ENCODE measurements around the gene SLC4A8. TPM values are rescaled to one million over a fixed set of nuclear protein-coding genes. Genes with fewer than 3 reads are reported as not detected.
"Not testable (repeated sequence)": the region's sequence is repeated elsewhere in the genome, so short reads cannot be mapped to it uniquely, and the experiment has no call there.

SLC4A8 gene
- total RNA-seq, 4 donors from 2014 or later = 0.05 TPM; not detected in 3

- ATAC-seq (no peak), DNase-seq (no peak)
- intact Hi-C loops (cut with DNase I; ENCODE audit: low total_unique reads) (no loop called here), in situ Hi-C loops (cut with MboI; ENCODE audit: low sequenced_read_pairs in 4 of 4) (no loop called here)
- Histone ChIP-seq H3K27ac (no peak overlapping the region), H3K4me3 (no peak overlapping the region), H3K36me3 (no peaks in the 10 kb centered on the region), H3K27me3 (peaks cover 0 to 6% (median 0%) of the 10 kb centered on the region in 3 donors), H3K9me3 (no peaks in the 10 kb centered on the region), H3K4me1 (no peaks in the 10 kb centered on the region)
- TF ChIP-seq POLR2A (IDR thresholded peaks at IDR 0.05) (no peak), CTCF (IDR thresholded peaks at IDR 0.05 in 4 of 5, conservative IDR thresholded peaks at IDR 0.05 in 1 of 5) (no peak)
Observed at GRCh38 chr12:51511546-51512260, 87.1 kb downstream of the SLC4A8 start.

- intact Hi-C loops (cut with DNase I; ENCODE audit: low total_unique reads) = no loop called here
- Histone ChIP-seq H3K27me3 (peaks cover 0 to 6% (median 0%) of the 10 kb centered on the region in 3 donors), H3K4me3 (no peak overlapping the region), H3K27ac (no peak overlapping the region), H3K9me3 (no peaks in the 10 kb centered on the region), H3K4me1 (no peaks in the 10 kb centered on the region), H3K36me3 (no peaks in the 10 kb centered on the region)
- in situ Hi-C loops (cut with MboI; ENCODE audit: low sequenced_read_pairs in 4 of 4) = no loop called here
- no peak for ATAC-seq
- DNase-seq = no peak
- no peak for TF ChIP-seq CTCF (IDR thresholded peaks at IDR 0.05 in 4 of 5, conservative IDR thresholded peaks at IDR 0.05 in 1 of 5)
- TF ChIP-seq POLR2A (IDR thresholded peaks at IDR 0.05) = no peak
Observed at GRCh38 chr12:51512438-51512837, 87.8 kb downstream of the SLC4A8 start.

- DNase-seq; in situ Hi-C loops (cut with MboI; ENCODE audit: low sequenced_read_pairs in 4 of 4): not testable (repeated sequence)
Observed at GRCh38 chr12:51515037-51515436, 90.4 kb downstream of the SLC4A8 start.

GRCh38 chr12:51517316-51517715 is 92.7 kb downstream of the SLC4A8 start:
- intact Hi-C loops (cut with DNase I; ENCODE audit: low total_unique reads) (no loop called here), in situ Hi-C loops (cut with MboI; ENCODE audit: low sequenced_read_pairs in 4 of 4) (no loop called here)
- Histone ChIP-seq H3K27ac (no peak overlapping the region), H3K27me3 (peaks cover 0 to 6% (median 0%) of the 10 kb centered on the region in 3 donors), H3K9me3 (no peaks in the 10 kb centered on the region), H3K4me3 (no peak overlapping the region), H3K4me1 (no peaks in the 10 kb centered on the region), H3K36me3 (no peaks in the 10 kb centered on the region)
- no peak for ATAC-seq
- TF ChIP-seq POLR2A (IDR thresholded peaks at IDR 0.05) (no peak), CTCF (IDR thresholded peaks at IDR 0.05 in 4 of 5, conservative IDR thresholded peaks at IDR 0.05 in 1 of 5) (no peak)
- DNase-seq = no peak

More at GRCh38 chr12:51515037-51515436, 90.4 kb downstream of the SLC4A8 start:
- H3K36me3 ChIP-seq; H3K4me3 ChIP-seq; intact Hi-C loops (cut with DNase I; ENCODE audit: low total_unique reads); ATAC-seq; H3K9me3 ChIP-seq; H3K27ac ChIP-seq; H3K27me3 ChIP-seq; H3K4me1 ChIP-seq: not testable (repeated sequence)

- peaks cover 0 to 6% (median 0%) of the 10 kb centered on the region in 3 donors for H3K27me3 ChIP-seq
- no peaks in the 10 kb centered on the region for H3K9me3 ChIP-seq
- no peak for DNase-seq
- in situ Hi-C loops (cut with MboI; ENCODE audit: low sequenced_read_pairs in 4 of 4) = no loop called here
- no peaks in the 10 kb centered on the region for H3K4me1 ChIP-seq
- H3K4me3 ChIP-seq = no peak overlapping the region
- no peak overlapping the region for H3K27ac ChIP-seq
- intact Hi-C loops (cut with DNase I; ENCODE audit: low total_unique reads) = no loop called here
- ATAC-seq = no peak
- no peaks in the 10 kb centered on the region for H3K36me3 ChIP-seq
- TF ChIP-seq POLR2A (IDR thresholded peaks at IDR 0.05) = no peak
- TF ChIP-seq CTCF (IDR thresholded peaks at IDR 0.05 in 4 of 5, conservative IDR thresholded peaks at IDR 0.05 in 1 of 5) = no peak
Observed at GRCh38 chr12:51517800-51518199, 93.2 kb downstream of the SLC4A8 start.
